NCI-H2196 treated with DMSO at 0.1 percent for 48 hours (cell line): ENCODE data around the gene MIB1.
"Not testable (repeated sequence)": the region's sequence is repeated elsewhere in the genome, so short reads cannot be mapped to it uniquely, and the experiment has no call there.

Experiments
- DNase-seq: peaks from one replicate; lab custom pipeline; 2025; ENCODE audit not compliant: unreplicated experiment; lab: John Stamatoyannopoulos, UW

The MIB1 gene

DNA sequence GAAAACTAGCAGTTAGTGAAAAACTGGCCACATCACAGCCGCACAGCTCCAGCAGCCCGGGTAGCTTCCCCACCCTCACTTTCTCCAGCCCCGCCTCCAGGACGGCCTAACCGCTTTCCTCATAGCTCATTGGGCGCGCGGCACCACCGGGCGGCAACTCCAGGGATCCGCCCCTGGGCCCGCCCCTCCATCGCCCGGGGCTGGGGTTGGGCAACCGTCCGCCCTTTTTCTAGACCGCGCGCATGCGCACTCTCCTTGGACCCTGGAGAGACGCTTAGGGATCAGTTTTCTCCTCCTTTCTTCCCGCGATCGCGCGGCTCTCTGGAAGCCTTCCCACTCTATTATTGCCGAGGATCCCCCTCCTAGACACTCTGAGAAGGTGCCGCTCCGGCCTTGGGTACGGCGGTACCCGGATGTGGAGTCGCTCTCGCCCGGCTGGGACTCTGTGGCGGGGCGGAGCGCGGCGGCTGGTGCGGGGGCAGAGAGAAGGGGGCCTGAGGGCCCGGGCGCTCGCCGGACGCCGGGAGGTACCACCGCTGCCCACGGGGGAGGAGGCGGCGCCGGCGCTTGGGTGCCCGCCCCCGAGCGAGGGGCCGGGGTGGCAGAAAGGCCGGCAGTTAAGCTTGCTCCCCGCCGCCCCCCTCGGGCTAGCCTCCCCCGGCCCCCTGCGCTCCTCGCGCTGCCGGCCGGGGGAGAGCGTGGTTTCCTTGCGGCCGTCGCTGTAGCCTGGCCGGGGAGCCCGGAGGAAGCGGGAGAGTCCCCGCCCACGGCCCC, at the start of gene MIB1:
Gene MIB1, plus strand, starts transcription at position 255 of the 774 bp plus-strand sequence. CDS start 792 bp downstream, outside the sequence.
- peak; percentile 91 for DNase-seq

DNA sequence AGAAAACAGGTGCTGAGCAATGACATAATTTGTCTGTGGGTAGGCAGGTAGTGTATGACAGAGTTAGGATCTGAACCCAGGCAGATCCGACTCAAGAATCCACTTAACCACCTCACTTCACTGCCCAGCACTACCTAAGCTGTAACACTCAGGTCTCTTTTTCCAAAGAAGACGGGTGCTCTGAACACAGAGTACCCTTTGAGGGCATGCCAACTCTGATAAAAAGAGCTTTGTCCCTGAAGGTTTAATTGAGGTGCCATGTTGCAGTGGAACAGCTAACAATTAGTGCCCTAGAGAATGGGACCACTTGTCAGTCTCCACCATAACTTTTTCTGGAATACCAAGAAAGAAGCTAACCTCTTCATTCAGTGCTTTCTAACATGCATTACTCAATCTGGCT, 47.3 kb upstream of the MIB1 start:
- no peak for DNase-seq

DNA sequence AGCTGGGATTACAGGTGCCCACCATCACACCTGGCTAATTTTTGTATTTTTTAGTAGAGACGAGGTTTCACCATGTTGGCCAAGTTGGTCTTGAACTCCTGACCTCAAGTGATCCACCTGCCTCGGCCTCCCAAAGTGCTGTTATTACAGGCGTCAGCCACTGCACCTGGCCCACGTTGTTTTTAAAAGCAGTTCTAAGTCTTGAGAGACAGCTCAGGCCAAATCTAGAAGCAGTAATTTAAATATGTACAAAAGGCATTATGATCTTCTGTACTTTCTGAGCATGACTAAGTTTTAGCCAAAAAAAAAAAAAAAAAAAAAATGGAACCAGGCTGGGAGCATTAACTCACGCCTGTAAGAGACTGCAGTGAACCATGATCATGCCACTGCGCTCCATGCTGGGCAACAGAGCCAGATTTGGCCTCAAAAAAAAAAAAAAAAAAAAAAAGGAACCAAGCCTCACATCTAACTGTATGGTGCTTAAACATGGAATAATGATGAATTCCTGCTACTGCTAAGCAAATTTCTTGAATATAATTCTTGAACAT, 40.0 kb upstream of the MIB1 start:
- no peak for DNase-seq

DNA sequence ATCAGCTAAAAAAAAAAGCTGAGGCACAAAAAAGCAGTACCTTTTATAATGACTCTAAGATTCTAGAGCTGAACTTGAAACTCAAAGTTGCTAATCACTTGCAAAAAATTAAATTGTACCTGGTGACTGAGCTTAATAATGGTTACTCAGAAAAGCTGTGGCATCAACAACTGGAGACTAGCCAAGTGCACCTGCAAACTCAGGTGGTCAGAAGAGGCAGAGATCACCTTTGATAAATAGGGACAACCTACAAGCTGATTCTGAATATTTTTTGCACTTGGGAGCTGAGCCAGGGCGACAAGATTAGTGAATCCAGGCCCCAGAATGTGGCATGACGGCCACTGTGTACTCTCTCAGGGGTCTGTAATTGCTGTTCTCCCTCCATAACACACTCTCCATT, 39.0 kb upstream of the MIB1 start:
- DNase-seq, result no peak

DNA sequence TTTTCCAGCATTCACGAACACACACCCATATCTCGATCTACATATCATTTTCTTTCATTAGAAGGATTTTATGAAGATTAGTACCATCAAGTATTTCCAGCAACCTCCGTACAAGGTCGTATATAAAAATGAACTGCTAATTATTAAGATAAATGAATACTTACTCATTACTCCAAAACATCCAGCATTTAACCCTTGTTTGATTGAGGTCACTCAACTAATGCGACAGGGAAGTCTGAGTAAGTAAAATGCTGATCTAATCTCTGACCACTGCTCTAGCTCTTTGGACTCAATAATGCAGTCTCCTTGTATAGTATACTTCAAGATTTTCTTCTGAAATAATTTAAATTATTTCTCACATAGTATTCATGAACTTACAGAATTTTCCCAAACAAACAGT, 38.0 kb upstream of the MIB1 start:
- no peak for DNase-seq

DNA sequence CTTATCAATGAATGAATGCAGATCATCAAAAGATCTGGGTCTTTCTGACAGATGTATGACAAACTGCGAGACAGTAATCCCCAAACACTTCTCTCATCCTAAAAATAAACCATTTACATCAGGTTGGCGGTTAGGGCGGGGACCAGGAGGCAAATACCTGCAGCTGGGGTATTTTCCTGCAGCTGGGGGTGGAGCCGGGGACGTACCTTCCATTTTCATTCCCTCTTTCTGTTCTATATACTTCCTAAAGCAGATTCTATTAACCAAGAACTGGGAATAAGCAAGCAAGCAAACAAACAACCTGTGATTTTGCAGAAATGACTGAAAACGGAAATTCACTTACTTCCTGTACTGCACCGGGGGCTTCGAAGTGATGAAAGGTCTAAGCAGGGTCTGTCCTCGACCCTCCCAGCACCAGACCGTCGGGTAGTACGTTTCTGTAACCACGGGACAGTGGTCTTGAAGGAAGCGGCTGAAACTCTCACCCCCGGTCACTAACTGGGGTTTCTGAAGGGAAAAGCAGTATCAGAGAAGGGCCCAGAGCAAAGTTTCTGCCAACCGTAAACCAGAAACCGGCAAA, 37.3 kb upstream of the MIB1 start:
- DNase-seq, result no peak

DNA sequence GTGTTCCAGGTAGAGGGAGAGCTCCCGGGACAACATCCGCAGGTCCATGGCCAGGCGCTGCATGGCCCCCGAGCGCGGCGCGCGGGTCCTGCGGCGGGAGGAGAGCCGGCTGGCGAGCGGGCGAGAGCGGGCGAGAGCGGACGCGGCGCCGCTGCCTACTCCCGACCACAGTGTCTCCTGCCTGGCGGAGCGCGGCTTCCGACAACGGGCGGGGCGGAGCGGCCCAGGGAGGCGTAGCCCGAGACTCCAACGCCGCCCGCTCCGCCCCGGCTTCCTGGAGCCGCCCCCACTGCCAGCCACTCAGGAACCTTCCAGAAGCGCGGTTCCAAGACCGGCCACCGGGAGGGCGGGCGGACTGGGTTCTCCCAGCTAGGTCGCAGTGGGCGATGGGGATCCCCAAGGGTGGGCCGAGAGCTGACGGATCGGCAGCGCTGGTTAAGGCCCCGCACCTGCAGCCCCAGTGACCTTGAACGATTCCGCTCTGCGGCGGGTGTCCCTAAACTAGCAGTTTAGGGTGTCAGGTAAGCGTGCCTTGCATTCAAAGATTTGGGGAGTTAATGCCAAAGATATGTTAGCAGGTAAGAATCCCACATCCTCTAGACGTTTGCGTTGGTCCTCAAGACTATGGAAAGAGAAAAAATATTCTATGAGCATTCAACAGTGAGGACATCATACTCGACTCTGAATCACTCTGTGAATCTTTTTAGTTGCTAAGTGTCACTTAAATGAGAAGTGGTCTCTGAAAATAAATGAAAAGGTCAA, 35.8 kb upstream of the MIB1 start, which contains the start of gene ABHD3:
Gene ABHD3, minus strand, starts transcription at position 172 of the 762 bp plus-strand sequence. Its CDS starts 109 bp downstream, at position 63.
- peak; percentile 89 for DNase-seq

DNA sequence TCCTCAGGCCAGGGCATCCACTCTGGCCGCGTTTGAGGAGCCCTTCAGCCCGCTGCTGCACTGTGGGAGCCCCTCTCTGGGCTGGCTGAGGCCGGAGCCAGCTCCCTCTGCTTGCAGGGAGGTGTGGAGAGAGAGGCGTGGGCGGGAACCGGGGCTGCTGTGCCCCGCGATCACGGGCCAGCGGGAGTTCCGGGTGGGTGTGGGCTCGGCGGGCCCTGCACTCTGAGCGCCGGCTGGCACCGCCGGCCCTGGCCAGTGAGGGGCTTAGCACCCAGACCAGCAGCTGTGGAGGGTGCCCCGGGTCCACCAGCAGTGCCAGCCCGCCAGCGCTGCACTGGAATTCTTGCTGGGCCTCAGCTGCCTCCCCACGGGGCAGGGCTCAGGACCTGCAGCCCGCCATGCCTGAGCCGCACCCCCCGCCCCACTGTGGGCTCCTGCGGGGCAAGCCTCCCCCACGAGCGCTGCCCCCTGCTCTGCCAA, 34.2 kb upstream of the MIB1 start:
- DNase-seq, result no peak

DNA sequence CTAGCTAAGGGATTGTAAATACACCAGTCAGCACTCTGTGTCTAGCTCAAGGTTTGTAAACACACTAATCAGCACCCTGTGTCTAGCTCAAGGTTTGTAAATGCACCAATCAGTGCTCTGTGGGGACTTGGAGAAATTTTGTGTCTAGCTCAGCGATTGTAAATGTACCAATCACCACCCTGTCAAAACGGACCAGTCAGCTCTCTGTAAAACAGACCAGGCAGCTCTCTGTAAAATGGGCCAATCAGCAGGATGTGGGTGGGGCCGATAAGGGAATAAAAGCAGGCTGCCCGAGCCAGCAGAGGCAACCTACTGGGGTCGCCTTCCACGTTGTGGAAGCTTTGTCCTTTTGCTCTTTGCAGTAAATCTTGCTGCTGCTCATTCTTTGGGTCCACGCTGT, 33.5 kb upstream of the MIB1 start:
- not testable (repeated sequence) for DNase-seq

DNA sequence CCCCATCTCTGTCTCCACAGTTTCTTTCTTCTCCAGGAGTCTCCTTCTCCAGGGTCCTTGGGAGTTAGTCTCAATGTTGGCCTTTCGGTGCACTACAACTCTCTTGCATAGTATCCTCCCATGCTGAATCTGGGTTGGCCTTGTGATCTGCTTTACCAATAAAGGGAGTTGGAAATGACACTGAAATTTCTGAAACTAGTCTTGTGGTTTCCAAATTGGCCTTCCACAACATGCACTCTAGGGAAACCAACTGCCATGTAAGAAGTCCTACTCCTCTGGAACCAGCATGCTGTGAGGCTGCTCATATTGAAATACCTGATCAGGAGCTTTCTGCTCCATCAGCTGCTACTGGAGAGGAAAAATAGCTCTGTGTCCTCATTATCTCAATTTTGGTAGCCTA, 26.1 kb upstream of the MIB1 start:
- no peak for DNase-seq

DNA sequence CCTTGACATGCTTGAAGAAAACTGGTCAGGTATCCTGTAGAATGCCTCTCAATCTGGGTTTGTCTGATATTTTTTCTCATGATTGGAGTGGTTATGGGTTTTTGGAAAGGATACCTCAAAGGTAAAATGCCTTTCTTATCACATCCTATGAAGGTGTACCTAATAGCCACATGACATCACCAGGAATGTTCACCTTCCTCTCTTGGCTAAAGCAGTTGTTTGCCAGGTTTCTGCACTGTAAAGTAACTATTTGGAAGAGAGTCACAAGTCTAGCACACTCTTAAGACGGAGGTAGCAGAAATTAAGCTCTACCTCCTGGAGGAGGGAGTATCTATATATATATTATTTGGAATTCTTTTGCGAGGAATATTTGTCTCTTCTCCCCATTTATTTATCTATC, 17.9 kb upstream of the MIB1 start:
- DNase-seq, result no peak

DNA sequence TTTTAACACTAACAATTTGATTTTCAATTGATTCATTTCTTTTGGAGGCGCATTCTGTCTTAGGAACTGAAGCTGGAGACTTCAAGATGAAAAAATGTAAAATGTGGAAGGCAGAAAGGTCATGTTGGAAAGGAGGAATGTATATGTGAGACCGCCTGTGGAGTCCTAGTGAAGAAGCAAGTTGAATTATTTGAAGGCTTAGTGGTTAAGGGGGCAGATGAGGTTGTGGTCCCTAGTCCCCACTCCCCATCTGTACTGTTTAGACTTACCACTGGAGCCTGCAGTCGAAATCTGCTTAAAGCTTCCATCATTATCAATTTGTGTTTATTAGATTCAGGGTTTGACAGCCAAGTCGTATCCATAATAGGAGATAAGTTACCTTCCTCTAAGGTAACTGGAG, 15.4 kb upstream of the MIB1 start:
- no peak for DNase-seq

DNA sequence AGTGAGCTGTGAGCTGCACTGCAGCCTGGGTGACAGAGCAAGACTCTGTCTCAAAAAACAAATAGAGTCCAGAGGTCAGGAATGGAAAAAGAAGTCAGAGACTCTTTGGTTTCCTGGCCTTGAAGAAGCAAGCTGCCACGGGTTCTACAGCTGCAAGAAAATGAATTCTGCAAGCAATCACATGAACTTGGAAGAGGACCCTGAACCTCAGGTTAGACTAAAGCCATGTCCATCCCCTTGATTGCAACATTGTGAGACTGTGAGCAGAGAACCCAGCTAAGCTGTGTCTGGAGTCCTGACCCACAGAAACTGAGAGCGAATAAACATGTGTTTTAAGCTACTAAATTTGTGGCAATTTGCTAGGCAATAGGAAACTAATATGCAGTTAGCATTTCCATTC, 12.9 kb upstream of the MIB1 start:
- DNase-seq, result no peak

DNA sequence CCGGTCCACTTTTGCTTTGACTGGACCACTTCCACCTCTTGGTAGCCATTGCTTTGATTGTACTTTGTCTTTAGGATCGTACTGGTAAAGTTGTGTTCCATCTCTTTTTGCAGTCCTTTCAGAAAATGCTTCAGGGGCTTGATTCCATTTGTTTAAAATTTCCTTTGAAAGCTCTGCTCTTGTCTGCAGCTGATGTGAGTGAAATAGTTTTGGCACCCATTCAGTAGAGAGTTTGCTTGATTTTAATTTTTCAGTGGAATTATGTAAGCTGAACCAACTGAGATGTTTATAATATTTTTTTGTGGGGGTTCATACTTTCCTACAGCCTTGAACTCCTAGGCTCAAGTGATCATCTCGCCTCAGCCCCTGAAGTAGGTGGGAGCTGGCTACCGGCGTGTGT, 7.6 kb upstream of the MIB1 start:
- DNase-seq, result no peak

DNA sequence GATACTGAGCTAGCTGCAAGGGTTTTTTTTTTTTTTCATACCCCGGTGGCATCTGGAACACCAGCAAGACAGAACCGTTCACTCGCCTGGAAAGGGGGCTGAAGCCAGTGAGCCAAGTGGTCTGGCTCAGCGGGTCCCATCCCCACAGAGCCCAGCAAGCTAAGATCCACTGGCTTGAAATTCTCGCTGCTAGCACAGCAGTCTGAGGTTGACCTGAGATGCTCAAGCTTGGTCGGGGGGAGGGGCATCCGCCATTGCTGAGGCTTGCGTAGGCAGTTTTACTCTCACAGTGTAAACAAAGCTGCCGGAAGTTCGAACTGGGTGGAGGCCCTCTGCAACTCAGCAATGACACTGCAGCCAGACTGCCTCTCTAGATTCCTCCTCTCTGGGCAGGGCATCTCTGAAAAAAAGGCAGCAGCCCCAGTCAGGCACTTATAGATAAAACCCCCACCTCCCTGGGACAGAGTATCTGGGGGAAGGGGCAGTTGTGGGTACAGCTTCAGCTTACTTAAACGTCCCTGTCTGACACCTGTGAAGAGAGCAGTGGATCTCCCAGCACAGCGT, 5.1 kb upstream of the MIB1 start:
- no peak for DNase-seq

DNA sequence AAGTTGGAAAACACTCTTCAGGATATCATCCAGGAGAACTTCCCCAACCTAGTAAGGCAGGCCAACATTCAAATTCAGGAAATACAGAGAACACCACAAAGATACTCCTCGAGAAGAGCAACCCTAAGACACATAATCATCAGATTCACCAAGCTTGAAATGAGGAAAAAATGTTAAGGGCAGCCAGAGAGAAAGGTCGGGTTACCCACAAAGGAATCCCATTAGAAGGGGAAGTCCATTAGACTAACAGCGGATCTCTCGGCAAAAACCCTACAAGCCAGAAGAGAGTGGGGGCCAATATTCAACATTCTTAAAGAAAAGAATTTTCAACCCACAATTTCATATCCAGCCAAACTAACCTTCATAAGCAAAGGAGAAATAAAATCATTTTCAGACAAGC, 3.7 kb upstream of the MIB1 start:
- not testable (repeated sequence) for DNase-seq

DNA sequence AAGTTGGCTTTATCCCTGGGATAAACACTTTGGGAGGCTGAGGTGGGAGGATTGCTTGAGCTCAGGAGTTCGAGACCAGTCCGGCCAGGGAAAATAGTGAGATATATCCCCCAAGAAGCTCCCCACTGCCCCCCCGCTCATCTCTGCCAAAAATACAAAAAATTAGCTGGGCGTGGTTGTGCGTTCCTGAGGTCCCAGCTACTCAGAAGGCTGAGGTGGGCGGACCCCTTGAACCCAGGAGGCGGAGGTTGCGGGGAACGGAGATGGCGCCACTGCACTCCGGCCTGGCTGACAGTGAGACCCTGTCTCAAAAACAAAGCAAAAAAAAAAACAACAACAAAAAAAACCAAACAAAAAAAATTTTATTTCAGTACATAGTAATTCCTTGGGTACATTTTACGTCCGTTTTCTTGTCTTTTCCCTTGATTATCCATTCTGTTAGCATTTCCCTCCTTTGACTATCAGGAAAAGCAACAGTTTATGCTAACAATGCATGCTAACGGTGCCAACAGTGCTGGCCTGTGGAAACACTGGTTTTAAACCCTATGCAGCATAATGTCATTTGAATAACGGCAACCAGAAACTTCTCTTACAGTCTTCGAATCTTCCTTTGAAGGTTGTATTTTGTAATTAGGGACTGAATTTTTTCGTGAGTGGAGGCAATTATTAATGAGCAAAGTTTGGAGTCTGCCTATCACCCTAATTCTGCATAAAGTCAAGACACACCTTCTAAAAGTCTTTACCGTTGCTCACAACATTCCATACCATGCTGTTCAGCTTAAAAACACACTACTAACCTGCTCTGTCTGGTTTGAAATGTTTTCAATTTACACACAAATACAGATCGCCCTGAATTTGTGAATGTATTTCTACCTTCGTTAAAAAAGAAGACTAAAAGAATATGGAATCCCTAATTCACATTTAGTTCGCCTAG, 721 bp upstream of the MIB1 start:
- no peak for DNase-seq

DNA sequence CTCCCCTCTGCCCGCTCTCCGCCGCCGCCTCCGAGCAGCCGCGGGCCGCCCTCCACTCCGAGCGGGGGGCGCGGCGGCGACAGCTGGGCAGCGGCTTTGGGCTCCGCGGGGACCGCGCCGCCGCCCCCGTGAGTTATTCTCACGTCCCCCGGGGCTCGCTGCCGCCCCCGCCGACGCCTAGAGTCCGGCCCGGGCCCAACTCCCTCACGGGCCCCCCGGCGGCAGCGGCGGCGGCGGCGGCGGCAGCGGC, 645 bp downstream of the MIB1 start:
- DNase-seq, result no peak

DNA sequence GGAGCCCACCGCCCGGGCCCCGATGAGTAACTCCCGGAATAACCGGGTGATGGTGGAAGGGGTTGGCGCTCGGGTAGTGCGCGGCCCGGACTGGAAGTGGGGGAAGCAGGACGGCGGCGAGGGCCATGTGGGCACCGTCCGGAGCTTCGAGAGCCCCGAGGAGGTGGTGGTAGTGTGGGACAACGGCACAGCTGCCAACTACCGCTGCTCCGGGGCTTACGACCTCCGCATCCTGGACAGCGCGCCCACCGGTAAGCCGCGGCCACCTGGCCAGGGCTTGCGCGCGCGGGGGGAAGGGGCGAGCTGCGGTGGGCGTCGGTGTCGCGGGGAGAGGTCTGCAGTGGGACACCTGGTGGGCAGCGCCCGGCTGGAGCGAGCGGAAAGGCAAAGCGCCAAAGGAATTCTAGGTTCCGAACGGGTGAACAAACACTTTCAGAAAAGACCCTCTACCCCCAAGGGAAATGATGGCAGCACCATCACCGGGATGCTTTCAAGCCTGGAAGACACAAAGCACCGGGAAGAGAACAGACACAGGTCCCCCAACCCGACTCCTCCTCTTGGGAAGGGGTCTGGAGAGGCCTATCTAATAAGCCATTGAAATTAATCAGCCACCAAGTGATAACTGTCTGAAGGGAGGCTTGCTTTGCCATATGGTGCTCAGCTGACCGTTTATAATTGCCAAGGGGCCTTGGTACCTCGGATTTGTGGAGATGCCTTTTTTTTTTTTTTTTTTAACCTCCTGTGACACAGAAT, 1.1 kb downstream of the MIB1 start:
- no peak for DNase-seq

DNA sequence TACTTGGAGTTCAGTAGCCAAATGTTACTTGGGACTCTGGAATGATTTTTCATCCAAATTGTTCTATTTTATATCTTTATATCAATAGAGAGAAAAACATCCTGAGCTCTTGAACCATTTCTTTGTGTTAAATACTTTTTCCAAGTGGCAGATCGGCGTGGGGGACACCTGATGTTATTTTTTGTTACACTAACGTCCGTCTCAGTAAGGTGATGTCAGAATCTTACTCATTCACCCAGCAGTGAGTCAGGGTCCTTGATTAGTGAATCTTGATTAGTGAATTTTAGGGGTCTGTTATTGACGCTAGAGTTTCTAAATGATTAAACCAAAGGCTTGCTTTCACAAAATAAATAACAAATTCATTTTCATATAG, 1.7 kb downstream of the MIB1 start:
- no peak for DNase-seq
